ENCODE results near the gene SRP9. TPM values are rescaled to one million over a fixed set of nuclear protein-coding genes. Genes with fewer than 3 reads are reported as not detected.

The SRP9 gene
- total and polyA plus RNA-seq, 2 experiments from 2014 or later: 640 to 728 TPM

GRCh38 chr1:225825078-225825477 lies 47.5 kb downstream of the SRP9 start:
- H3K4me1 ChIP-seq (ENCODE audit: insufficient read depth): peaks cover 19% of the 10 kb centered on the region
- H3F3A ChIP-seq (replicated peaks; ENCODE audit: low read depth): 0 out of 2 replicates have a peak, but pooled peaks cover 3% of the 10 kb centered on the region
- no peak for TF ChIP-seq EZH2 (IDR thresholded peaks at IDR 0.05; ENCODE audit: low read depth, unreplicated experiment)
- TF ChIP-seq ZNF462 (CRISPR knock-in tag; IDR thresholded peaks at IDR 0.05): no peak
- no peak for TF ChIP-seq STAT1 (IDR thresholded peaks at IDR 0.05; ENCODE audit: unreplicated experiment)
- no peak for TF ChIP-seq CTCF (conservative IDR thresholded peaks at IDR 0.05; ENCODE audit: low read depth in 2 of 2)
- peaks cover 8% of the 10 kb centered on the region for H4K20me1 ChIP-seq (replicated peaks; ENCODE audit: insufficient read depth)
- peaks cover 40% of the 10 kb centered on the region for H3K4me1 Mint-ChIP-seq
- no peak overlapping the region for H3K4me3 Mint-ChIP-seq
- no peaks in the 10 kb centered on the region for H3K9me2 ChIP-seq (ENCODE audit: insufficient read depth)
- H3K36me3 ChIP-seq (ENCODE audit: insufficient read depth): no peaks in the 10 kb centered on the region
- H3K4me2 ChIP-seq: peak overlapping the region; percentile 55; the same call in 1 of the 2 replicates
- DNase-seq (ENCODE audit: low spot score) (no peak), ATAC-seq (no peak)
- H3K27me3 ChIP-seq (ENCODE audit: insufficient read depth): no peaks in the 10 kb centered on the region
- H3K27ac Mint-ChIP-seq: no peak overlapping the region
- peaks cover 5% of the 10 kb centered on the region for H3K27me3 Mint-ChIP-seq (ENCODE audit: insufficient read depth, low read depth, poor library complexity)
- 0 out of 2 replicates have a peak overlapping the region, but pooled peaks have one; percentile 30 for H3K27ac ChIP-seq (ENCODE audit: low read depth)
- no peak overlapping the region for H2AFZ ChIP-seq
- H3K9me3 Mint-ChIP-seq: no peaks in the 10 kb centered on the region
- peaks cover 38% of the 10 kb centered on the region for H3K79me2 ChIP-seq (replicated peaks; ENCODE audit: insufficient read depth)
- H3K36me3 Mint-ChIP-seq (ENCODE audit: low read depth): peaks cover 8% of the 10 kb centered on the region; the same call in 2 of the 3 replicates
- H3K4me3 ChIP-seq: no peak overlapping the region

Data from GM23338 (cell line).